Activated CD4-positive, CD25-positive, alpha-beta regulatory T cell treated with anti-CD3 and anti-CD28 coated beads, Interleukin-2, amount 50 U/mL, for 16 hours (primary cell): Measurements from ENCODE around the gene CENPC.
"Not testable (repeated sequence)": the region's sequence is repeated elsewhere in the genome, so short reads cannot be mapped to it uniquely, and the experiment has no call there.

Experiments
- DNase-seq: peaks from one replicate; pipeline ENCODE4 v3.0.0-alpha.2; 2020; ENCODE audit warnings: low read depth, low spot score

Gene CENPC

DNA sequence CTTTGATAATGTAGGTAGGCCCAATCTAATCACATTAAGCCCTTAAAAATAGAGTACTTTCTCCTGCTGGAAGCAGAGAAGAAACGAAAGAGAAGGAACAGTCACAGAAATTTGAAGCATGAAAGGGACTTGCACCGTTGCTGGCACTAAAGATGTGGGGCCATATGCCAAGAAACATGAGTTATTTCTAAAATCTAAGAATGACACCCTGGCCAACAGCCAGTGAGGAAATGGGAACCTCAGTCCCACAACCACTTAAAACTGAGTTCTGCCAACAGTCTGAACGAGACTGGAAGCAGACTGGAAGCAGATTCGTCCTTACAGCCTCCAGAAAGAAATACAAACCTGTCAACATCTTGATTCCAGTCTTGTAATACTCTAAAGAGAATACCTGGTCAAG is 70.1 kb downstream of the CENPC start:
- DNase-seq = no peak

DNA sequence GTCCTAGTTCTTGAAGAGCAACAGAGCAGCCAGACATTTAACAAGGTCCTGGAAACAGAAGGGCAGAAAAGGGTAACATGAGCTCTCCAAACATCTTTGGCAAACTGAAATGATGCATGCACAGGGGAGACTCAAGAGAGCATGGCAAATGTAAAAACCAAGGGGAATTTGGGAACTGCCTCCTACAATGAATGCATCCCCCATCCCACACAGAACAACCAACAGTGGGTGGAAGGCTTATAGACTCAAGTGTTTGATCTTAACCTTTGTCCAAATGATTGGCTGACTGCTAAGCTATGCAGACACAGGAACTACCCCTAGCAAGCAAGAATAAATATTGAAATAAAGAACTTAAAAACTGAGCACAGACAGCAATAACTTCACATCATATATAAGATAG is 74.4 kb downstream of the CENPC start:
- no peak for DNase-seq

DNA sequence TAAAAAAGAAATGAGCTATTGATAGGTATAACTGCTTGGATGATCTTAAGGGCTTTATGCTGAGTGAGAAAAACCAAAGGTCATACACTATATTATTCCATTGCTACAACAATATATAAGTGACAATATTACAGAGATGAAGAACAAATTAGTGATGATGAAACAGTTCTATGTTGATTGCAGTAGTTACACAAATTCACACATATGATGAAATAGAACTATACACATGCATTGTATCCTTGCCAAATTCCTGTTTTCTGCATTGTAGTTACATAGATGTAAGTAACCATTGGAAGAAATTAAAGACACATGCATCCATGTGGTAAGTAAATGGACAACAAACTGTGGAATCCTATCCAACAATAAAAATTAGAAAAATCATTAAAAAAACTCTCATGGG is 76.5 kb downstream of the CENPC start:
- no peak for DNase-seq

DNA sequence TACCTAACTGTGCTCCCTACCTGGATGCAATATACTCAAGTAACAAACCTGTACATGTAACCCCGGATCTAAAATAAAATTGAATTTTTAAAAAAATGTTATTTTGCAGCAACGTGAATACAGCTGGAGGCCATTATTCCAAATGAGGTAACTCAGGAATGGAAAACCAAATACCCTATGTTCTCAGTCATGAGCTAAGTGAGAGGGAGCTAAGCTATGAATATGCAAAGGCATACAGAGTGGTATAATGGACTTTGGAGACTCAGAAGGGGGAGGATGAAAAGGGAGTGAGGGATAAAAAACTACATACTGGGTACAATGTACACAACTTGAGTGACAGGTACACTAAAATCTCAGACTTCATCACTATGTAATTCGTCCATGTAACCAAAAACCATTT is 78.6 kb downstream of the CENPC start:
- DNase-seq = no peak

DNA sequence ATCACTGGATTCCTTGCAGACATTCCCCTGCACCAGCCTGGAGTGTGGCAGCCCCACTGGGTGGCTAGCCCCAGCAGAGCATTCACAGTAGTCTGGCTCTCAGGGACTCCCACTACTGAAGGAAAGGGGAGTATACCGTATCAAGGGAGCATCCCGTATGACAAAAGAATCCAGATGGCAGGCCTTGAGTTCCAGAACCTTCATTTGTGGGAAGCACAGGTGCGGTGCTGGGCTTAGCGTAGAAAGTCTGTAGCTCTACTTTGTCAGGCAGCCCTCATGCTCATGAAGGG is 79.6 kb downstream of the CENPC start:
- no peak for DNase-seq

DNA sequence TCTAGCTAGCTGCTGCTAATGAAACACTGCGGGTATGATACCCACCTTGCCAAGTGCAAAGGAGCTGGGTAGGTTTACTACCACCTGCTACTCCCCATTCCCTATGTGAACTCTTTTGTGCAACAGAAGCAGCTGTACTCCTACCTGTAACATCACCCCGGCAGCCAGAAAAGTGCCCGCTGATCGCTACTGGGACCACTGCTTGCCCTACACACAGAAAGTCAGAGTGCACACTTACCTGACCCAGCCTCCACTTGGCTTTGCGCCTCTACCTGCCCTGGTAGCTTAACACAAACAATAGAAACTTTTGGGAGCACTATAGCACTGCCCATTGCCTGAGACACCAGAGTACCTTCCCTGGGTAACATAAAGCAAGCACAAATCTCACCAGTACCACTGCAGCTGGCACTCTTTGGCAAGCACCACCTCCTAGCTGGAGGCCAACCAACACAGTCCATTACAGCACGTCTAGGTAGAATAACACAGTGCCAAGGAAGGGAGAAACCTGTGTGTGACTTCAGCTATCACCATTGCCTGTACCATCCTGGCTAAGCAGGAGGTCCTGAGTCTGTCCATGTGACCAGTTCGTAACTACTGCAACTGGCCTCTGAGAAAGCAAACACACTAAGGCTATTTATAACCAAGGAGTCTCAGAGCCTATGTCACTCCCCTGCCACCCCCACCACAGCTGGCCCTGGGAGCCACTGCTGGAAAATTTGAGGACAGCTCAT is 80.1 kb downstream of the CENPC start:
- DNase-seq = no peak

DNA sequence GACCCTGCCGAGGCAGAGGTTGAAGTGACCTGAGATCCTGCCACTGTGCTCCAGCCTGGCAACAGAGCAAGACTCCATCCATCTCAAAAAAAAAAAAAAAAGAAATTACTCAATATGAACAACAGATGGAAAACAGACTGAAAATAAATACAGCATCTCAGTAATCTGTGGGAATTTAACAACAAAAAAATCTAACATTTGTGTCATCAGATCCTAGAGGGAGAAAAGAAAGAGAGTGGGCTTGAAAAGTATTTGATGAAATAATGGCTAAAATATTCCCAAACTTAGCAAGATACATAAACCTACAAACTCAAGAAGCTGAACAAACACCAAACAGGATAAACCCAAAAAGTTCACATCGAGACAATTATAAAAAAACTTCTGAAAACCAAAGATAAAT is 84.7 kb downstream of the CENPC start:
- no peak for DNase-seq

DNA sequence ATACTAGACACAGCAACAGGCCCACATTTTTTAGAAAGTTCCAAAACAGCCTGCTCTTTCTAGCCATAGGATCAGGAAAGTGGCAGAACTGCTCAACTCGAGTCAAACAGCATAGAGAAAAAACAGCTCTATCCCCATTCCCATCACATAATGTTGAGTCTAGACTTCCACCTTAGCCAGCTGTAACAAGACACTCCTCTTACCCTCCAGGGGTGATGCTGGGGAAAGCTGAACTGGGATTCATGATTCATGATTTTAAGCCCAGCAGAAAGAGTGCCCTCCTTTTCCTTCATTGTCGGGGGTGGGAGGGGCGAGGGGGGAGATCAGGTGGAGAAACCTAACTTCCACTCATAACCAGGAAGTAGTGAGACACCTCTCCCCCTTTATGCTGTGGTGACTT is 86.1 kb downstream of the CENPC start:
- DNase-seq = no peak

DNA sequence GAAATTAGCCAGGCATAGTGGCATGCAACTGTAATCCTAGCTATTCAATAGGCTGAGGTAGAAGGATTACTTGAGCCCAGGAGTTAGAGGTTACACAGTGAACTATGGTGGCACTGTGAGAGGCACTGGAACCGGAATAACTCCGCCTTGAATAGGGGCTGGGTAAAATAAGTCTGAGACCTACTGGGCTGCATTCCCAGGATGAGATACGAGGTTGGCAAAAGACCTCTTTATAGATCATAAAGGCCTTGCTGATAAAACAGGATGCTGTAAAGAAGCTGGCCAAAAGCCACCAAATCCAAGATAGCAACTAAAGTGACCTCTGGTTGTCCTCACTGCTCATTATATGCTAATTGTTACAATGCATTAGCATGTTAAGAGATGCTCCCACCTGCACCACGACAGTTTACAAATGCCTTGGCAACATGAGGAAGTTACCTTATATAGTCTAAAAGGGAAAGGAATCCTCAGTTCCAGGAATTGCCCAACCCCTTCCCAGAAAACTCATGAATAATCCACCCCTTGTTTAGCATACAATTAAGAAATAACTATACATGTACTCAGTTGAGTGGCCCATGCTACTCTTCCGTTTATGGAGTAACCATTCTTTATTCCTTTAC is 88.6 kb downstream of the CENPC start:
- no peak for DNase-seq

DNA sequence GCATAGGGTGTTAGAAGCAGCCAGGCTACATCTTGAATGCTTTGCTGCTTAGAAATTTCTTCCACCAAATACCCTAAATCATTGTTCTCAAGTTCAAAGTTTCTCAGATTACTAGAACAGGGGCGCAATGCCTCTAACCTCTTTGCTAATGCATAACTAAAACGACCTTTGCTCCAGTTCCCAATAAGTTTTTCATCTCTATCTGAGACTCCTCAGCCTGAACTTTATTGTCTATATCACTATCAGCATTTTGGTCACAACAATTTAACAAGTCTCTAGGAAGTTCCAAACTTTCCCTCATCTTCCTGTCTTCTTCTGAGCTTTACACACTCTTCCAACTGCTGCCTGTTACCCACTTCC is 92.5 kb downstream of the CENPC start:
- not testable (repeated sequence) for DNase-seq

DNA sequence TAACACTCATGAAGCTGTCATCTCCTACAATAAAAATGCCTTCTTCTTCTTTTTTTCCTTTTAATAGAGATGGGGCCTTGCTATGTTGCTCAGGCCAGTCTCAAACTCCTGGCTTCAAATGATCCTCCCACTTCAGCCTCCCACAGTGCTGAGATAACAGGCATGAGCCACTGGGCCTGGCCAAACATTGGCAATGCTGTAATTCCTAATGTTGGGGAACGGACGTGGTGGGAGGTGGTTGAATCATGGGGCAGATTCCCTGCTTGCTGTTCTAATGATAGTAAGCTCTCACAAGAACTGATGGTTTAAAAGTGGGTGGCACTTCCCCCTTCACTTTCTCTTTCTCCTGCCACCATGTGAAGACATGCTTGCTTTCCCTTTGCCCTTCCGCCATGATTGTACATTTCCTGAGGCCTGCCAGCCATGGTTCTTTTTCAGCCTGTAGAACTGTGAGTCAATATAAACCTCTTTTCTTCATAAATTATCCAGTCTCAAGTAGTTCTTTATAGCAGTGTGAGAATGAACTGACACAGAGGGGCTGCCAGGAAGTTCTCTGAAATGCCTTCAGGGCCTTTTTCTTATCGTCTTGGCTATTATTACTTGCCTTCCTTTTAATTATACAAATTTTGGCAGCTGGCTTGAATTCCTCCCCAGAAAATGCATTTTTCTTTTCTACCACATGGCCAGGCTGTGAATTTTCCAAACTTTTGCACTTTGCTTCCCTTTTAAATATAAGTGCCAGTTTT is 93.0 kb downstream of the CENPC start:
- DNase-seq = no peak

DNA sequence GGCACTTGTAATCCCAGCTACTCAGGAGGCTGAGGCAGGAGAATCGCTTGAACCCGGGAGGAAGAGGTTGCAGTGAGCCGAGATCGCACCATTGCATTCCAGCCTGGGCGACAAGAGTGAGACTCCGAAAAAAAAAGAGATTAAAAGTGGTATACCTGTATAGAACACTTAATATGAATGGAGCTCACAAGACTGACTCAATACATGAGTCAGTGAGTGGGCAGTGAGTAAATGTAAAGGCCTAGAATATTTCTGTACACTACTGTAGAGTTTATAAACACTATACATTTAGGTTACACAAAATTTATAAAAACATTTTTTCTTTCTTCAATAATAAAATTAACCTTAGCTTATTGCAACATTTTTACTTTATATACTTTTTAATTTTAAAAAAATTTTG is 93.8 kb downstream of the CENPC start:
- DNase-seq = no peak

DNA sequence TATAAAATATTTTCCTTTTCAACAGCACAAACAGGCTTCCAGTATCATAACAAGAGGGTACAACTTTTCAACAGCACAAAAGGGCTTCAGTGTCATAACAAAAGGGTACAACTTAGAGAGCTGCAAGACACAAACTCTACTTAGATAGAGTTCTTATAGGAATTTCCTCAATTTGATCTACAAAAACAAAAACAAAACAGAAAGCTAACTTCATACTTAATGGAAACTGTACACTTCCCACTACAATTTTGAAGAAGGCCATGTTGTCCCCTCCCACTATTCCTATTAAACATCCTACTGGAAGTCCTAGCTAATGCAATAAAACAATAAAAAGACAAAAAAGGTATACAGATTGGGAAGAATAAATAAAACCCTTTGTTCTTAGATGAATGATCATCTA is 96.7 kb downstream of the CENPC start:
- DNase-seq = no peak

DNA sequence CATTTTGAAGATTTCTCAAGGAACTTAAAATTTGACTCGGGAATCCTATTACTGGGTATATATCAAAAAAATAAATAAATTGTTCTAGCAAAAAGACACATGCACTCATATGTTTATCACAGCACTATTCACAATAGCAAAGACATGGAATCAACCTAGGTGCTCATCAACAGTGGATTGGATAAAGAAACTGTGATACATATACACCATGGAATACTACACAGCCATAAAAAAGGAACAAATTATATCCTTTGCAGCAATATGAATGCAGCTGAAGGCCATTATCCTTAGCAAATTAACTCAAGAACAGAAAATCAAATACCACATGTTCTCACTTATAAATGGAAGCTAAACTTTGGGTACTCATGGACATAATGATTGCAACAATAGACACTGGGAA is 97.4 kb downstream of the CENPC start:
- DNase-seq = no peak

DNA sequence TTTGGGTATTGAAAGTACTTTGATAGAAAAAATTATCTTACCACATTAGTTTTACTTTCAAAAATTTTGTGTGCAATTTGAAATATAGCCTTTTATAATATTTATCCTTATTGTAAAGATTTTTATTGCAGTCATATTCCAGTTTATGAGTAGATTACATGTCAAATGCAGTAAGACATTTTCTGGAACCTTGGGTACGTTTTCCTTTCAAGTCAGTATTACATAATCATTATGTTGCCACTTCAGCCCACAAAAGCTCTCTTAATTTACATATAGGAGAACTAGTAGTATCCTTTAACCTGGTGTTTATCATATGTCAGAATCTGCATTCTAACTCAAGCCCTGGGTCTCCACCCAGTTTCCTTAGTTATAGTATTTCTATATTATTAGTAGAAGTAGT is 98.5 kb downstream of the CENPC start:
- DNase-seq = no peak

DNA sequence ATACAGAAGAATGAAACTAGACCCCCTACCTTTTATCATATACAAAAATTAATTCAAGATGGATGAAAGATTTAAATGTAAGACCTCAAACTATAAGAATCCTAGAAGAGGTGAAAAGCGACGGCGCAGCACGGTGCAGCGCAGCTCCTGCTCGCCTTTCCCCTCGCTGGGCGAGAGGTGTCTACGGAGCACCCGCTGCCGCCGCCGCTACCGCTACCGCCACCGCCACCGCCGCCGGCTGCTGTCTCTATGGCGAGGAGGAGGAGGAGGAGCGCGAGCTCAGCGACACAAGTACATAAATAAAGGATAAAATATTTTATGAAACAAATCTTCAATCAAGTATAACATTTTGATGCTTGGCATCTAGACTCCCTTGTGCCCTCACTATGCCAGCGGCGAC is 99.4 kb downstream of the CENPC start:
- not testable (repeated sequence) for DNase-seq

DNA sequence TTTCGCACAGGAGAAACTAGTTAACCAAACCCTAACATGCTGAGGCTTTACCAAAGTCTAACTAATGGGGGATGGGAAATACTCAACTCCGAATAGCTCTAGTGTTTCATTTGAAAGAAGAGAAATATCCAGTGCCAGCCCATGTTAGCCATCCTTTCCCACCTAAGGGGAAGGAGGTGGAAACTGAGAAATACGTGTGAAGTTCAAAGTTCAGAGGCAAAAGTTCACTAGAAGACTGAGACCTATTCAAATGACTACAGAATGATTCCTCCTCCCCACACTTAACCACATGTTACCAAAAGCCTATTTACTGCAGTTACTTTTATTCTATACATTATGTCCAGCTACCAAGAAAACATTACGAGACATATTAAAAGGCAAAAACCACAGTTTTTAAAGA is 106.3 kb downstream of the CENPC start:
- no peak for DNase-seq

DNA sequence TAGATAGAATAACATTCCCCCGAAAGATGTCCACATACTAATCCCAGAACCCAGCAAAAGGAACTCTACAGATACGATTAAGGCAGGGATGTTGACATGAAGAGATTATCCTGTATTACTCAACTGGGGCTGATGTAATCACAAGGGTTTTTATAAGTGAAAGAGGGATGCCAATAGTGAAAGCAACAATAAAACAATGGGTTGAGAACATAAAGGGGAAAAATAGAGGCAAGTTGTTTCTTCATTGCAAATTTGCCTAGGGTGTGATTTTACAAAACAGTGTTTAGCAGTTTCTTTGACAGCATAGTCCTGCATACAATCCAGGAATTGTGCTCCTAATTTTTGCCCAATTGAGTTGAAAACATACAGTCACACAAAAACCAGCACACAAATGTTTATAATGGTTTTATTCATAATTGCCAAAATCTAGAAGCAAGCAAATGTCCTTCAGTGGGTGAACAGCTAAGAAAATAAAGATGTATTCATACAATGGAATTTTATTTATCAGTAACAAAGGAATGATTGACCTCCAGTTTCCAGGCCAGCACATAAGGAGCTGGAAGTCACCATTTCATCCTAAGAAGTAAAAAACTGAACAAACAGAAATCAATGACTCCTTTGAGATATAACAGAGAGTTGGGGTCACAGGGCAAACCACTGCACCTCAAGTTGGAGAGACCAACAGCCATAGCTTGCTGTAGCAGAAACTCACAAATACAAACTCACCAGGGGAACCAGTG is 107.2 kb downstream of the CENPC start:
- DNase-seq = no peak

DNA sequence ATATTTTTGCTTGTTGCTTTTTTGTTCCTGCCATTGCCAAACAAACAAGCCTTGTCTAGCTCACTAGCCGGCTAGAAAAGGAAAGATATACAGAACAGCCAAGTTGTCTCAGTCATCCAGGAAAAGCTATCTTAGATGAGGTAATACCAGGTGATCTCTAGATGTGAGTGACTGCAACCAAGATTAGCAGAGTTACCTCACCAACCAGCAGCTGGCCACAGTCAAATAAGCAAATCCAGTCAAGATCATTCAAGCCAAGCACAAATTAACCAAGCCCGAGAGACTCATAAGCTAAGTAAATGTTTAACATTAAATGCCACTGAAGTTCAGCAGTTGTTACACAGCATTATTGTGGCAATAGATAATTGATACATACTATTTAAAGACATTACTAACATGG is 108.6 kb downstream of the CENPC start:
- DNase-seq = no peak

DNA sequence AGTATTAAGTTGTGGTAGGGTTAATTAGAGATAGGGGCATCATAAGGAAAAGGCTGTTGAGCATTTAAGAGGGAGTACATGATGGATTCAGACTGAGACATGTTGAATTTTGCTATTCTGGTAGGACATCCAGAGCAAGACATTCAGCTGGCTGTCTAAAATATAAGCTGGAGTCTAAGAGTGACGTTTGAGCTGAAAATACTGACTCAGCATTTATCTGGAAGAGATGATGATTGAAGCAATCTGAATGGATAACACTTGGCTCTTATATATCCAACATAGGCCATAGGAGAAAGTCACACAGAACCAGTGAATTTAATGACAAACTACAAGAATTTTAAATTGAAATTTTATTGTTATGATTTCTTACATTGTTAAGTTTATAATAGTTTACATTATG is 114.3 kb downstream of the CENPC start:
- no peak for DNase-seq

DNA sequence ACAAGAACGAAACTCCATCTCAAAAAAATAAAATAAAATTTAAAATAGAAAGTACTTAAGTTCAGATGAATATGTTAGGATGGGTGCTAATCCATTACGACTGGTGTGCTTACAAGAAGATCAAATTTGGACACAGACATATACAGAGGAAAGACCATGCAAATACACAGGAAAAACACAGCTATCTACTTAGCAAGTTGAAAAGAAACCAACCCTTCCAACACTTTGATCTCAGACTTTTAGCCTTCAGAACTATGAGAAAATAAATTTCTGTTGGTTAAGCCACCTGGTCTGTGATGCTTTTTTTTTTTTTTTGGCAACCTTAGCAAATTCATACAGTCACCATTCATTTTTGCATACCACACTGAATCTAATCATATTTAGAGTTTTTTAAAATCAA is 116.5 kb downstream of the CENPC start:
- DNase-seq = no peak
